HepG2 (cell line): Measurements from ENCODE around the gene AMOTL2. TPM values are rescaled to one million over a fixed set of nuclear protein-coding genes. Genes with fewer than 3 reads are reported as not detected.

Experiments used
- ARID5B ChIP-seq: IDR thresholded peaks from 2 replicates; pipeline ENCODE4 v1.4.0; 2020; ENCODE audit warnings: mild to moderate bottlenecking, missing genetic modification reagents
- DBP ChIP-seq: sonication (generic); formaldehyde crosslinking; IDR thresholded peaks from 2 replicates; pipeline ENCODE4 v1.4.0; 2020; ENCODE audit warnings: missing genetic modification reagents; ENCODE audit errors: not compliant biosample characterization
- HNF4A ChIP-seq: sonication (generic); formaldehyde crosslinking; IDR thresholded peaks from 2 replicates; pipeline ENCODE4 v1.4.0; 2020; ENCODE audit warnings: missing genetic modification reagents
- HNRNPL ChIP-seq: fragments of 200-400 bp; formaldehyde crosslinking; IDR thresholded peaks from 2 replicates; pipeline ENCODE4 v1.6.1; 2017; ENCODE audit warnings: mild to moderate bottlenecking, low read depth, low read length
- NFATC3 ChIP-seq: sonication (generic); formaldehyde crosslinking; IDR thresholded peaks from 2 replicates; pipeline ENCODE4 v1.5.1; 2020; ENCODE audit warnings: mild to moderate bottlenecking, missing genetic modification reagents
- RCOR2 ChIP-seq: IDR thresholded peaks from 2 replicates; pipeline ENCODE4 v1.6.1; 2016; ENCODE audit warnings: missing biosample characterization, missing genetic modification reagents
- SRSF9 ChIP-seq: fragments of 200-400 bp; formaldehyde crosslinking; IDR thresholded peaks from 2 replicates; pipeline ENCODE4 v1.6.1; 2018; ENCODE audit warnings: borderline replicate concordance, mild to moderate bottlenecking, low read depth, low read length; ENCODE audit not compliant: insufficient read depth, poor library complexity, severe bottlenecking
- ZBTB10 ChIP-seq: sonication (generic); formaldehyde crosslinking; IDR thresholded peaks from 2 replicates; pipeline ENCODE4 v1.4.0; 2020; ENCODE audit warnings: missing genetic modification reagents, borderline replicate concordance
- ZFP91 ChIP-seq: sonication (generic); formaldehyde crosslinking; IDR thresholded peaks from 2 replicates; pipeline ENCODE4 v1.9.0; 2022; ENCODE audit warnings: missing genetic modification reagents, mild to moderate bottlenecking, borderline replicate concordance
- ZGPAT ChIP-seq: IDR thresholded peaks from 2 replicates; pipeline ENCODE4 v1.6.1; 2016; ENCODE audit warnings: mild to moderate bottlenecking
- ZNF574 ChIP-seq: sonication (generic); formaldehyde crosslinking; IDR thresholded peaks from 2 replicates; pipeline ENCODE4 v1.4.0; 2020; ENCODE audit warnings: missing genetic modification reagents
- ZNF773 ChIP-seq: sonication (generic); formaldehyde crosslinking; IDR thresholded peaks from 2 replicates; pipeline ENCODE4 v1.4.0; 2020; ENCODE audit warnings: missing genetic modification reagents, borderline replicate concordance
- polyA plus RNA-seq, 8 experiments: library from polyadenylated mRNA; depleted of rRNA in 3 of 8; stranded (reverse) in 7 of 8; unstranded in 1 of 8; fragments of >200 nt; fragmentation: Illumina TruSeq in 4 of 8; extraction: Trizol in 4 of 8; gene quantifications; 2 replicates each; pipeline versions ENCODE4 v1.2.1 to v1.2.3, GENCODE V29; 2011 to 2016; ENCODE audit warnings: low read depth in 4 of 8, missing spikeins in 1 of 8, mixed read lengths in 1 of 8; ENCODE audit not compliant: insufficient read depth in 1 of 8
- total RNA-seq, 5 experiments: library from RNA; depleted of rRNA; stranded (reverse); fragments of >200 nt; fragmentation: Illumina TruSeq; extraction: Trizol; gene quantifications; 2 replicates each; pipeline ENCODE4 v1.2.3, GENCODE V29; 2016; ENCODE audit warnings: low read depth in 1 of 5

The AMOTL2 gene
- total and polyA plus RNA-seq, 2 of the 13 experiments (the other 11 are each of a cell fraction or from before 2014, with no cell fraction given): 17.3 to 18.5 TPM

GRCh38 chr3:134374105-134374790 lies at the start of gene AMOTL2 (continued):
- TF ChIP-seq ZNF574 (CRISPR knock-in tag) (peak; percentile 66), ZBTB10 (CRISPR knock-in tag) (peak; percentile 74), ARID5B (CRISPR knock-in tag) (peak; percentile 89), NFATC3 (CRISPR knock-in tag) (no peak), ZNF773 (CRISPR knock-in tag) (peak; percentile 86; the same call in 1 of the 2 replicates), ZGPAT (CRISPR knock-in tag) (peak; percentile 78; the same call in 1 of the 2 replicates), HNF4A (CRISPR knock-in tag) (0 out of 2 replicates have a peak, but pooled peaks have one; percentile 58), HNRNPL (0 out of 2 replicates have a peak, but pooled peaks have one; percentile 36), RCOR2 (CRISPR knock-in tag) (0 out of 2 replicates have a peak, but pooled peaks have one; percentile 32), SRSF9 (no peak), DBP (CRISPR knock-in tag) (peak; percentile 78), ZFP91 (CRISPR knock-in tag) (peak; percentile 87; the same call in 1 of the 2 replicates)
